B cell (primary cell): ENCODE measurements around the gene AHRR. TPM values are rescaled to one million over a fixed set of nuclear protein-coding genes. Genes with fewer than 3 reads are reported as not detected.
"Not testable (repeated sequence)": the region's sequence is repeated elsewhere in the genome, so short reads cannot be mapped to it uniquely, and the experiment has no call there.

Source experiments
- ATAC-seq: fragments of 200-7000 bp; cut with Tn5 transposase; one replicate; pipeline ENCODE4 v1.10.0; 2021; ENCODE audit warnings: low read depth, mild to moderate bottlenecking, moderate number of reproducible peaks, moderate library complexity
- CTCF ChIA-PET: fragments of 350-600 bp; sonication (Branson Sonifier 250); formaldehyde crosslinking; loops from one replicate; lab custom pipeline; 2021; ENCODE audit warnings: antibody characterized with exemption, inconsistent platforms; lab: Charles Lee
- POLR2A ChIA-PET: fragments of 350-600 bp; sonication (Branson Sonifier 250); formaldehyde crosslinking; loops from one replicate; lab custom pipeline; 2021; ENCODE audit warnings: antibody characterized with exemption; lab: Charles Lee
- DNase-seq: peaks from one replicate; pipeline ENCODE4 v3.0.0; 2013
- H2AFZ ChIP-seq: 2 replicates; pipeline ENCODE4 v1.6.1; 2012; ENCODE audit warnings: mild to moderate bottlenecking, low read depth, low read length; ENCODE audit not compliant: insufficient read depth, poor library complexity, severe bottlenecking
- H3K27ac ChIP-seq, 2 donors: 1 replicate in 1 of 2; 2 replicates in 1 of 2; pipeline ENCODE4 v1.5.1; 2012 to 2013; ENCODE audit warnings: low read length in 2 of 2, mild to moderate bottlenecking in 2 of 2, moderate library complexity in 1 of 2
- H3K27me3 ChIP-seq, 4 experiments: fragments of 200-600 bp in 1 of 4; sonication (generic) in 1 of 4; replicated peaks in 1 of 4; 1 replicate in 2 of 4; 2 replicates in 2 of 4; pipeline versions ENCODE4 v1.6.1 to v1.7.0; 2013 to 2016; ENCODE audit warnings: low read length in 3 of 4, mild to moderate bottlenecking in 2 of 4, mixed read lengths in 1 of 4, moderate library complexity in 1 of 4; ENCODE audit not compliant: insufficient read depth in 4 of 4, control insufficient read depth in 3 of 4; ENCODE audit errors: control extremely low read depth in 1 of 4
- H3K36me3 ChIP-seq, 2 experiments: replicated peaks in 1 of 2; 1 replicate in 1 of 2; 2 replicates in 1 of 2; pipeline versions ENCODE4 v1.6.1 to v1.7.1; 2013; ENCODE audit warnings: low read length in 1 of 2; ENCODE audit not compliant: insufficient read depth in 2 of 2, control insufficient read depth in 1 of 2; ENCODE audit errors: control extremely low read depth in 1 of 2, extremely low read depth in 1 of 2
- H3K4me1 ChIP-seq, 2 donors: fragments of 200-600 bp in 1 of 2; sonication (generic) in 1 of 2; 1 replicate in 1 of 2; 2 replicates in 1 of 2; pipeline versions ENCODE4 v1.5.1 to v1.6.1; 2013 to 2017; ENCODE audit warnings: low read length in 2 of 2; ENCODE audit not compliant: control insufficient read depth in 2 of 2, insufficient read depth in 2 of 2
- H3K4me2 ChIP-seq: replicated peaks from 2 replicates; pipeline ENCODE3; 2012; ENCODE audit warnings: mild to moderate bottlenecking, low read depth, low read length; ENCODE audit not compliant: poor library complexity, severe bottlenecking
- H3K4me3 ChIP-seq, 5 experiments: fragments of 200-600 bp in 1 of 5; sonication (generic) in 1 of 5; 1 replicate in 3 of 5; 2 replicates in 2 of 5; pipeline versions ENCODE4 v1.5.1 to v1.7.0; 2011 to 2016; ENCODE audit warnings: low read length in 4 of 5, mild to moderate bottlenecking in 4 of 5, low read depth in 2 of 5, control low read depth in 1 of 5, moderate library complexity in 1 of 5; ENCODE audit not compliant: insufficient read depth in 1 of 5; ENCODE audit errors: control extremely low read depth in 1 of 5, extremely low read depth in 1 of 5
- H3K79me2 ChIP-seq: fragments of 200-600 bp; sonication (generic); one replicate; pipeline ENCODE4 v1.6.0; 2016; ENCODE audit warnings: low read length; ENCODE audit not compliant: control insufficient read depth, insufficient read depth
- H3K9ac ChIP-seq: fragments of 200-600 bp; sonication (generic); 2 replicates; pipeline ENCODE4 v1.6.1; 2017; ENCODE audit warnings: mild to moderate bottlenecking, low read length, moderate library complexity
- H3K9me3 ChIP-seq, 3 donors: one replicate each; pipeline versions ENCODE4 v1.6.1 to v1.7.1; 2013; ENCODE audit warnings: low read length in 2 of 3; ENCODE audit not compliant: control insufficient read depth in 2 of 3, insufficient read depth in 1 of 3; ENCODE audit errors: control extremely low read depth in 1 of 3
- H4K20me1 ChIP-seq: 2 replicates; pipeline ENCODE4 v1.6.0; 2012; ENCODE audit warnings: mild to moderate bottlenecking, low read length; ENCODE audit not compliant: insufficient read depth, control insufficient read depth, poor library complexity, severe bottlenecking
- H3K27ac Mint-ChIP-seq: one replicate; pipeline ENCODE4 v1.8.0; 2021; ENCODE audit warnings: mixed read lengths
- H3K27me3 Mint-ChIP-seq: one replicate; pipeline ENCODE4 v1.8.0; 2021; ENCODE audit warnings: mixed read lengths
- H3K4me1 Mint-ChIP-seq: one replicate; pipeline ENCODE4 v1.8.0; 2021; ENCODE audit warnings: mixed read lengths
- H3K4me3 Mint-ChIP-seq: one replicate; pipeline ENCODE4 v1.8.0; 2021; ENCODE audit warnings: mixed read lengths
- H3K9me3 Mint-ChIP-seq: one replicate; pipeline ENCODE4 v1.8.0; 2022; ENCODE audit warnings: mixed read lengths; ENCODE audit not compliant: insufficient read depth
- CTCF ChIP-seq: fragments of 200-600 bp; IDR thresholded peaks from one replicate; pipeline ENCODE4 v1.8.0; 2022; ENCODE audit warnings: antibody characterized with exemption, mild to moderate bottlenecking
- EZH2 ChIP-seq: IDR thresholded peaks from 2 replicates; pipeline ENCODE4 v1.6.1; 2012; ENCODE audit warnings: borderline replicate concordance, low read depth, mild to moderate bottlenecking, moderate library complexity, low read length; ENCODE audit not compliant: insufficient read depth, poor library complexity, severe bottlenecking
- WGBS: methylation state at CpG from one replicate; pipeline ENCODE4 v1.1.5; 2013; ENCODE audit warnings: missing lambda C conversion rate; ENCODE audit not compliant: insufficient coverage; 5-methylcytosine and 5-hydroxymethylcytosine counted together
- intact Hi-C: fragments of 100-400 bp; cut with micrococcal nuclease; formaldehyde crosslinking; loops from one replicate; pipeline ENCODE4 v1.10.0; 2022
- polyA minus RNA-seq: library from RNA; depleted of rRNA, polyadenylated mRNA; stranded (reverse); fragments of >200 nt; gene quantifications from 2 replicates; pipeline ENCODE4 v1.2.3, GENCODE V29; 2012
- polyA plus RNA-seq: library from polyadenylated mRNA; depleted of rRNA; stranded (reverse); fragments of >200 nt; gene quantifications from 2 replicates; pipeline ENCODE4 v1.2.3, GENCODE V29; 2012
- total RNA-seq, 2 donors: library from RNA; stranded (reverse); fragments of 120-200 nt in 1 of 2; gene quantifications; 1 replicate in 1 of 2; 2 replicates in 1 of 2; pipeline versions ENCODE4 v1.2.3 to v1.2.4, GENCODE V29; 2013 to 2022

The AHRR gene
- 1.7 and 1.8 TPM in 2 replicates for total RNA-seq
- 0.14 TPM for total RNA-seq (2013)
- polyA plus RNA-seq: 0.13 and 0.23 TPM in 2 replicates
- 0.34 and 0.50 TPM in 2 replicates for polyA minus RNA-seq

DNA sequence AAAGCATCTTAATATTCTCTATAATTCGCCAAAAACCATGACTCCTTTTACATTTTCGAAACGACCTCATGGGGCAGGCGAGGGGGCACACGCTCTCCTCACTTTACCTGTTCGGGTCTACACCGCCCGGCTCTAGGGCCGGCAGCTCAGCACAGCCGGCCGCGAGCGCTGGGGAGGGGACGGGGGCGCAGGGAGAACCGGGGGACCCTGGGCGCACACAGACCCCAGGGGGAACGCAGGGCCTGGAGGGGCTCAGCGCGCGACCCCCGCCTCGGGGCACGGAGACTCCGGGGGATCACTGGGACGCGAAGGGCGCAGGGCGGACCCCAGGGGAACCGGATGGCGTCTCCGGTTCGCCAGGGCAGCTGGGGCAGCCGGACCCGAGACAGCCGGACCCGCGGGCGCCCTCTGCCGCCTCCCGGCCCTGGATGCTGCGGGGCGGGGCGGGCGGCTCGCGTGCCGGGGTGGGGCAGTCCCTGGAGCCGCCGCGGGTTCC, at the start of gene AHRR:
Gene AHRR, plus strand, starts transcription at position 485 of the 496 bp plus-strand sequence. CDS start 22,189 bp downstream, outside the sequence.
- Histone ChIP-seq H3K4me3 (peak within 1 kb of the TSS in 3 of 5 experiments; percentile 29 to 59 (median 47)), H3K4me2 (peak within 1 kb of the TSS; percentile 86), H3K36me3 (no peaks in the 10 kb centered on the region), H2AFZ (no peak within 1 kb of the TSS), H3K27ac (no peak within 1 kb of the TSS), H3K79me2 (no peaks in the 10 kb centered on the region), H3K9ac (peak within 1 kb of the TSS; percentile 55), H4K20me1 (peaks cover 10% of the 10 kb centered on the region), H3K4me1 (peaks cover 24 to 25% of the 10 kb centered on the region in 2 donors), H3K27me3 (peaks cover 0 to 46% (median 20%) of the 10 kb centered on the region in 4 experiments), H3K9me3 (peaks cover 0 to 12% (median 0%) of the 10 kb centered on the region in 3 donors)
- peaks cover 23% of the 10 kb centered on the region for H3K27me3 Mint-ChIP-seq
- peak within 1 kb of the TSS; percentile 66 for H3K4me3 Mint-ChIP-seq
- ATAC-seq: peak; percentile 44
- CTCF ChIA-PET: interaction anchor here (0.8 to 1.6 kb wide), 3 partner anchors 103 to 571 kb away, joined by 3 to 5 read pairs (median 4); partner anchors contain the start of genes BRD9 and TRIP13
- under 1% methylated on average over 51 of the region's 51 CpGs for WGBS
- DNase-seq: peak; percentile 35
- peaks cover 12% of the 10 kb centered on the region for H3K4me1 Mint-ChIP-seq
- TF ChIP-seq EZH2 (no peak), CTCF (no peak)
- peak within 1 kb of the TSS; percentile 32 for H3K27ac Mint-ChIP-seq
- H3K9me3 Mint-ChIP-seq: no peaks in the 10 kb centered on the region
- intact Hi-C loops: no loop called here
- POLR2A ChIA-PET: no interaction called here

DNA sequence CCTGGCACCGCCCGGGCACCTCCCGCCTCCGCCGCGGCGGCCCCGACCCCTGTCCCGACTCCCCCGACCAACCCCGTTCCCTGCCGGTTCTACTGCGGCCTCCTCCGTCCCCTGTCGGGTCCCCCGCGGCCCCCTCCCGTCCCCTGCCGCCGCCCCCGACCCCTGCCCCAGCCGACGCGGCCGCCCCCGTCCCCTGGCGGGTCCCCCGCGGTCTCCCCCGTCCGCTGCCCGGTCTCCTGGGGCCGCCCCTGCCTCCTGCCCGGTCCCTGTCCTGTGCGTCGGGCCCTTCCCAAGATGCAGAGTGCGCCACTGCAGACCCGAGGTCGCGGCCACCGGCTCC, 49.7 kb upstream of the AHRR start:
- POLR2A ChIA-PET: interaction anchor here (1.5 kb wide), 1 partner anchor 54 kb away, joined by 10 read pairs; the partner anchor contains the start of genes CCDC127 and SDHA
- peaks cover 18% of the 10 kb centered on the region for H4K20me1 ChIP-seq
- peaks cover 0 to 14% of the 10 kb centered on the region in 2 donors for H3K4me1 ChIP-seq
- H3K36me3 ChIP-seq: peaks cover 0 to 20% of the 10 kb centered on the region in 2 experiments
- not testable (repeated sequence) for H3K9me3 ChIP-seq, ATAC-seq, H3K27me3 ChIP-seq, H3K27me3 Mint-ChIP-seq, H3K9me3 Mint-ChIP-seq, DNase-seq
- Mint-ChIP-seq H3K27ac (peak overlapping the region; percentile 93), H3K4me3 (peak overlapping the region; percentile 92), H3K4me1 (peaks cover 26% of the 10 kb centered on the region)
- peak overlapping the region; percentile 81 for H3K4me2 ChIP-seq
- WGBS: 0% methylated on average over 22 of the region's 41 CpGs
- CTCF ChIA-PET: interaction anchor here (1.0 to 1.4 kb wide), 2 partner anchors 16 to 159 kb away, joined by 3 to 5 read pairs; no protein-coding TSS in a partner anchor
- H3K9ac ChIP-seq: peak overlapping the region; percentile 70
- peak overlapping the region; percentile 87 for H2AFZ ChIP-seq
- intact Hi-C loops: loop anchor here (1.0 kb wide), 1 partner anchor 53 kb away; the partner anchor contains the start of genes CCDC127 and SDHA
- H3K79me2 ChIP-seq: peaks cover 39% of the 10 kb centered on the region
- H3K27ac ChIP-seq: peak overlapping the region in 1 of 2 donors; percentile 80
- H3K4me3 ChIP-seq: peak overlapping the region in 4 of 5 experiments; percentile 46 to 78 (median 72)

DNA sequence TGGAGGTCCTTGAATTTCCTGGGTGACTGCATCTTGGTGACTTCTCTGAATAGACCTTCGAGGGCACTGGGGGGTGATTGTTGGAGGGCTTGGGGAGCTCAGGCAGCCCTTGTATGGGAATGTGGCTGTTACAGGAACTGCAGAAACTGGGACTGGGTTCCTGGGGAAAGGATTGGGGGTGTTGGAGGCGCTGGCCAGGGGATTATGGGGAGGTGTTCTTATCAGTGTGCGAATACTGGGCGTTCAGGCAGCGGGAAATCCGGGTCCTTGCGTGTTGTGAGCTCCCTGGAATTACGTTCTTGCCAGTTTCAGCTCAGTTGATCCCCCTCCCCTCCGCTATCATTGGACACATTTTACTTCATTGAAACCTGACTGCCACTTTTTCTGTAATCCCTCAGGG, 48.4 kb upstream of the AHRR start:
- 71% methylated on average over 1 of the region's 9 CpGs for WGBS
- intact Hi-C loops: not testable (repeated sequence)

More for the DNA sequence above, 48.4 kb upstream of the AHRR start:
- H3K9ac ChIP-seq, H3K27ac Mint-ChIP-seq, H3K4me2 ChIP-seq, H3K27me3 Mint-ChIP-seq, DNase-seq, ATAC-seq, H3K27ac ChIP-seq, H3K9me3 Mint-ChIP-seq, H3K4me3 ChIP-seq, CTCF ChIA-PET, H2AFZ ChIP-seq, H3K27me3 ChIP-seq, POLR2A ChIA-PET, H3K9me3 ChIP-seq: not testable (repeated sequence)
- Histone ChIP-seq H3K79me2 (peaks cover 49% of the 10 kb centered on the region), H3K36me3 (peaks cover 0 to 21% of the 10 kb centered on the region in 2 experiments), H4K20me1 (peaks cover 23% of the 10 kb centered on the region), H3K4me1 (peaks cover 0 to 14% of the 10 kb centered on the region in 2 donors)
- Mint-ChIP-seq H3K4me1 (peaks cover 26% of the 10 kb centered on the region), H3K4me3 (peak overlapping the region; percentile 80)
